Kidney capillary endothelial cell (primary cell): Measurements from ENCODE around the gene LGR6.
"Not testable (repeated sequence)": the region's sequence is repeated elsewhere in the genome, so short reads cannot be mapped to it uniquely, and the experiment has no call there.

Experiments
- DNase-seq: peaks from one replicate; pipeline ENCODE4 v3.0.0-alpha.2; 2018; ENCODE audit warnings: low spot score

LGR6 gene

GRCh38 chr1:202176949-202177927 lies 16.4 kb upstream of the LGR6 start:
- DNase-seq, result no peak

GRCh38 chr1:202179828-202180750 lies 13.5 kb upstream of the LGR6 start:
- no peak for DNase-seq

DNA sequence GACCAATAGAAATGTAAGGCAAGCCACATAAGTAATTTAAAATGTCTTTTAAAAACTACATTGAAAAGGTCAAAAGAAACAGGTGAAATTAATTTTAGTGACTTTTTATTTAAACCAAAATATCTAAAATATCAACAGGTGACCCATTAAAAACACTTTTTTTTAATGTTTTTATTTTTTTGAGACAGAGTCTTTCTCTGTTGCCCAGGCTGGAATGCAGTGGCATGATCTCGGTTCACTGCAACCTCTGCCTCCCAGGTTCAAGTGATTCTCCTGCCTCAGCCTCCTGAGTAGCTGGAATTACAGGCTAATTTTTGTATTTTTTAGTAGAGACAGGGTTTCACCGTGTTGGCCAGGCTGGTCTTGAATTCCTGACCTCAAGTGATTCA lies 12.9 kb upstream of the LGR6 start:
- DNase-seq, result not testable (repeated sequence)

DNA sequence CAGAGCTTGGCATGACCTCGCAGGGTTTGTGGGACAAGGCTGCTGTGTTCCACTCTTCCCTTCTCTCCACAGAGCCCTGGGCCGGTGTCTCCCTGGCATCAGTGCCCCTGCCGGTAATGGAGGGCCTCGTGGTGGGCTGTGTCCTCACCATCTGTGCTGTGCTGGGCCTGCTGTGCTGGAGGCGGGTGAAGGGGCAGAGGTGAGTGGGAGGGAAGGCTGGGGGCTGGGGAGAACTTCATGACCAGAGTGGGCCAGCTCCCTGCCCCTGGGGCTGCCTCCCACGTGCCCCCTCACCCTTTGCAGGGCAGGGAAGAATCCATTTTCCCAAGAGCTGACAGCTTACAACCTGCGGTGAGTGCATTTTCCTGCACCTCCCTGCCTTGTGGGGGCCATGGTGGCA lies 12.0 kb upstream of the LGR6 start:
- no peak for DNase-seq

DNA sequence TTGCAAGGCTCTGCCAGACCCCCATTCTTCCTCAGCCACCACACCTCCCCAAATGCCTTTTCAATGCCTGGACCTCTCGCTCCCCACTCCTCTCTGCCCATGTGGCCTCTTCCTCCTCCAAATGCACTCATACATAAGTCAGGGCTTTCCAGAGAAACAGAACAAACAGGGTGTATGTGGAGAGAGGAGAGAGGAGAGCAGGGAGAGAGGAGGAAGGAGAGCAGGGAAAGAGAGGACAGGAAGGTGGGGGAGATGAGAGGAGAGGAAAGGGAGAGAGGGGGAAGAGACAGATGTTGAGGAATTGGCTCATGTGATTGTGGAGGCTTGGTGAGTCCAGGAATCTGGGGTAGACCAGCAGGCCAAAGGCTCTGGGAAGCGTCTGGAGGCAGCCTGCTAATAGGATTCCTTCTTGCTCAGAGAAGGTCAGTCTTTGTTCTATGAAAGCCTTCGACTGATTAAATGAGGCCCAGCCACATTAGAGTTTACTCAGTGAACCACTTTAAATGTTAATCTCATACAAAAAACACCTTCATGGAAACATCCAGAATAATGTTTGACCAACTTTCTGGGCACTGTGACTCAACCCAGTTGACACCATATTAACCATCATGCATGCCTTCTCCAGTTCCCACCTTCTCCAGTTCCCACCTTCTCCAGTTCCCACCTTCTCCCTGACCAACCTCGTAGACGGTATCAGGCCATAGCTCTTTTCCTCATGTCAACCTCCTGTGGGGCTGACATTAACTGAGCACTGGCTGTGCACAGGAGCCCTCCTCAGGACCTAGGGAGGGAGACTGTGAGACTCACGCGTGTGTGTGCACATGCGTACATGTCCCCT lies 11.3 kb upstream of the LGR6 start:
- DNase-seq, result no peak

- DNase-seq, result peak; percentile 85
Measured at GRCh38 chr1:202184750-202185460, 8.7 kb upstream of the LGR6 start.

GRCh38 chr1:202186327-202186726 lies 7.3 kb upstream of the LGR6 start:
- DNase-seq, result no peak

DNA sequence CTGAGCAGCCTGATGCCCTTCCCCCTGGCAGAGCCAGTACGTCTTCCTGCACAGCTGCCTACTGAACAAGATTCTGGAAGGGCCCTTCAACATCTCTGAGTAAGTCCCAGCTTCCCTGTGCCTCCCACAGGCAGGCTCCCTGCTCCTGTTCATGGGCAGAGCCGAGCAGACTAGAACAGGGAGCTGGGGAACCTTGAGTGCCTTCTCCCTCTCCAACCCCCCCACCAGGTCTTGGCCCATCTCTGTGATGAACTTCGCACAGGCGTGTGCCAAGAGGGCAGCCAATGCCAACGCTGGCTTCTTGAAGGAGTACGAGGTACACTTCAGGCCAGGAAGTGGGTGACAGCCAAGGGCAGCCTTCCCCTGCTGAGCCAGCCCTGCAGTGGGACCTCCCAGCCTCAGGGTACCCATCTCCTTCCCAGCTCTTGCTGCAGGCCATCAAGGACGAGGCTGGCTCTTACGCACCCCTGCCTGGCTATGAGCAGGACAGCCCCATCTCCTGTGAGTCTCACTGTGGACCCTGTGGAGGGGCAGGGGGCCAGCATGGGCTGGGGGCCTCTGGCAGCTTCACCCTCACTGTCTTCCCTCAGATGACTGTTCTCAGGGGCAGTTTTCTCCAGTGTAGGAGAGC lies 6.4 kb upstream of the LGR6 start:
- DNase-seq, result no peak

DNA sequence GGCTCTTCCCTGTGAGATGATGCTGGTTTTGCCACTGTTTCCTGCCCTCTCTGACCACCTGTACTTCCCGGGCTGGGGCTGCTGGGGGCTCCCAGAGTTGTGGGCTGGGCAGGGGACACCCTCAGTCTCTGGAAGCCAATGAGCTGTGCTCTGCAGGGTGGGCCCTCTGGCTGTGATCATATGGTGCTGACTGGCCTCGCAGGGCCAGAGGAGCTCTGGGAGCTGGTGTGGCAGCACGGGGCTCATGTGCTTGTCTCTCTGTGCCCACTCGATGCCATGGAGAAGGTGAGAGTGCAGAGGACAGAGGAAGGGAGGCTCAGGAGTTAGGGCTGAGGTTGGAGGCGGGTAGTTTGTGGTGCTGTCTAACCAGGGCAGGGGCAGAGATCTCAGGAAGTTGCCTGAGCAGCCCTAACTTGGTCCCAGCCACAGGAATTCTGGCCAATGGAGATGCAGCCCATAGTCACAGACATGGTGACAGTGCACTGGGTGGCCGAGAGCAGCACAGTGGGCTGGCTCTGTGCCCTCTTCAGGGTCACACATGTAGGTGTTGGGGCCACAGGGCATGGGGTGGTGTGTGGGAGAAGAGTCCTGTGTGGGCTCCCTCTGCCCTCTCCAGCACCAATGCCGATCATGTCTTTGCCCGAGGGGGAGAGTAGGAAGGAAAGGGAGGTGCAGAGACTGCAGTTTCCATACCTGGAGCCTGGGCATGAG lies 5.7 kb upstream of the LGR6 start:
- DNase-seq, result no peak

DNA sequence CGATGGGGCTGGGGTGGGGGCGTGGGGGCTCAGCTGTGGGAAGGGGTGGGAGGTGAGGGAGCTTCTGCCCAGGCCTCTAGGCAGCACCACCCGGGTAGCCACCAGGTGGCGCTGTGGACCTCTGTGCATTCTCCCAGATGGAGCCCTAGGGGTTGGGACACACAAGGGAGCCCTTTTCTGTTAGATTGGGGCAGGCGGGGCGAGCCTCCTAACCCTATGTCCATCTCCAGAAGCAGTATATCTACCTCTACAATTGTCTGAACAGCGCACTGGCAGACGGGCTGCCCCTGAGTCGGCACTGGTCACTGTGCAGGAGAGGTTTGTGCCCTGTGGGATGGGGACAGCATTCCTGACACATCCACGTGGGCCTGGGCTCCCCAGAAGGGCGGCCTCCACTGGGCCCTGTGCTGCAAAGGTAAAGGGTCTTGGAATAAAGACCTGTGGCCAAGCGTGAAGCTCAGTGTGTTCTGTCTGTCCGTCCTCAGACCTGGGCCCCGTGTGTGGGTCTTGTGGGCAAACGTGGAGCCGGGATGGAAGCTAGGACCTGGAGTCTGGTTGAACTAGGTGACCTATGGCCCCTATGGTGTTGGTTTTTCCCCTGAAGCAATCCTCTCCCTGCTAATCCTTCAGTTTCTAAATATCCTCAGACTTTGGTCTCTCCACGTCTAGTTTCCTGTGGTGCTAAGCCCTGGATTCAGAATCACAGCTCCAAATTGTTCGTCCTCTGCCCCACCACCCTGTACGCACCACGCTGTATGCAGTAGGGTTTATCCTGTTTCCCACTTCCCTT lies 4.4 kb upstream of the LGR6 start:
- DNase-seq, result peak; percentile 42

- no peak for DNase-seq
Measured at GRCh38 chr1:202189918-202190715, 3.5 kb upstream of the LGR6 start.

- not testable (repeated sequence) for DNase-seq
Measured at GRCh38 chr1:202191391-202191790, 2.2 kb upstream of the LGR6 start.

DNA sequence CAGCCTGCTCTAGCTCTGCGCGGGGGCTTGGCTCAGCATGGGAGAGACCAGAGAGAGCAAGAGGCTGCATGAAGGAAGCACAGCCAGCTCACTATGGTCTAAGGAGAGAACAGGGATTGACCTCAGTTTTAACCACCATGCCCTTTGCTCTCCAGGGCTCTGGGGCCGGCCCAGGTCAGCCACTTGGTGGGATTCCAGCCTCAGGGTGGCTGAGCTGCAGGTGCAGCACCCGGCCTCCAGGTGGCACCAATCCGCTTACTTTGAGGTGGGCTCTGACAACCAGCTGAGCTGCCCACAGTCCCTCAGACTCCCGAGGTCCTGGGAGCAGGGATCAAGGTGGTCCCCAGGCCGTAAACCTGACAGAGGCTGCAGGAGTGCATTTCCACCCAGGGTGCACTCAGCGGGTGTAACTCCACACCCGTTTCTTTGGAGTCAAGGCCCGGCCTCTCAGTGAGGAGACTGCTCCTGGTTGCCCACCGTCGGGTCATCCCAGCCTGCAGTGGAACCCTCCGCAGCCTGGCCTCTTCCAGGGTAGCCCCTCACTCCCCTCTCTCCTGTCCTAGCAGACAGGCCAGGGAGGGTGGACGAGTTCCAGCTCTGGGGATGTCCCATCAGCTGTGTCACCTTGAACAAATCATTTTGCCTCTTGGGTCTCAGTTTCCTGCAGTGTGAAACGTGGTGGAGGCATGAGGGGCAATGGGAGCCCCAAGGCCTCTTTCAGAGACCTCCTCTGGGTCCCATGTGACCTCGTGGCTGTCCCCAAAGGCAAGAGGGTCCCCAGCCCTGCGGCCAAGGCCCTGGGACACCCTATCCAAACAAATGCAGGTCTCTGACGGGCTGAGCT lies 607 bp upstream of the LGR6 start:
- DNase-seq, result peak; percentile 49

GRCh38 chr1:202194328-202194648 lies 689 bp downstream of the LGR6 start:
- DNase-seq, result no peak

GRCh38 chr1:202197653-202198365 lies 4.2 kb downstream of the LGR6 start:
- no peak for DNase-seq

DNA sequence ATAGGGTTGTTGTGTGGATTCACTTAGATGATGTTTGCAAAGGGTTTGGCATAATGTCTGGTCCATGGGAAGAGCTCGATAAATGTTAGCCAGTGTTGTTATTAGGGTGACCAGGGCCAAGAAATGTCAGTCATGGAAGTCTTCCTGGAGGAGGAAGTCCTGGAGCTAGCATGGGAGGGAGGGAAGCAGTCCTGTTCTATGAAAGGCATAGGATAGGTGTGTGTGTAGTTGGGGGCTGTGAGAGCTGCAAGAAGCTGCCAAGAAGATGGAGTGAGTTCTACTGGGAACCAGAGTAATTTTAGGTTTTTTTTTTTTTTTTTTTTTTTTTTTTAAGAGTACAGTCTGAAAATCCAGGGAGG lies 4.7 kb downstream of the LGR6 start:
- DNase-seq, result no peak
